RWPE2 (cell line): ENCODE measurements around the gene BTBD9.

Experiments used
- ATAC-seq: fragments of 200-7000 bp; cut with Tn5 transposase; 3 replicates; pipeline ENCODE4 v1.9.1; 2021; ENCODE audit warnings: low read depth
- DNase-seq: peaks from one replicate; pipeline ENCODE4 v3.0.0-alpha.2; 2020; ENCODE audit warnings: low spot score
- H3K27ac ChIP-seq: fragments of 450-650 bp; 2 replicates; pipeline ENCODE4 v1.5.1; 2017; ENCODE audit warnings: mild to moderate bottlenecking; ENCODE audit not compliant: poor library complexity, severe bottlenecking
- H3K27me3 ChIP-seq: fragments of 250-450 bp; sonication (Bioruptor Pico); 2 replicates; pipeline ENCODE4 v1.5.1; 2021; ENCODE audit warnings: mild to moderate bottlenecking, moderate library complexity; ENCODE audit not compliant: insufficient read depth, poor library complexity, severe bottlenecking
- H3K36me3 ChIP-seq: fragments of 250-450 bp; sonication (Bioruptor Pico); 2 replicates; pipeline ENCODE4 v1.5.1; 2020; ENCODE audit warnings: low read depth, mild to moderate bottlenecking, moderate library complexity
- H3K4me1 ChIP-seq: fragments of 250-450 bp; sonication (Bioruptor Pico); 2 replicates; pipeline ENCODE4 v1.5.1; 2021; ENCODE audit warnings: mild to moderate bottlenecking, moderate library complexity; ENCODE audit not compliant: insufficient read depth, poor library complexity, severe bottlenecking
- H3K4me3 ChIP-seq: fragments of 250-450 bp; sonication (Bioruptor Pico); 2 replicates; pipeline ENCODE4 v1.5.1; 2021; ENCODE audit warnings: mild to moderate bottlenecking, moderate library complexity; ENCODE audit not compliant: severe bottlenecking
- H3K9me3 ChIP-seq: fragments of 250-450 bp; sonication (Bioruptor Pico); 2 replicates; pipeline ENCODE4 v1.5.1; 2021; ENCODE audit warnings: mild to moderate bottlenecking, moderate library complexity; ENCODE audit not compliant: severe bottlenecking
- TF ChIP-seq, protein P1 (sequence below): fragments of 450-650 bp; IDR thresholded peaks from one replicate; pipeline ENCODE4 v1.5.1; 2017; ENCODE audit warnings: mild to moderate bottlenecking, moderate library complexity; ENCODE audit not compliant: poor library complexity, severe bottlenecking

Gene BTBD9

DNA sequence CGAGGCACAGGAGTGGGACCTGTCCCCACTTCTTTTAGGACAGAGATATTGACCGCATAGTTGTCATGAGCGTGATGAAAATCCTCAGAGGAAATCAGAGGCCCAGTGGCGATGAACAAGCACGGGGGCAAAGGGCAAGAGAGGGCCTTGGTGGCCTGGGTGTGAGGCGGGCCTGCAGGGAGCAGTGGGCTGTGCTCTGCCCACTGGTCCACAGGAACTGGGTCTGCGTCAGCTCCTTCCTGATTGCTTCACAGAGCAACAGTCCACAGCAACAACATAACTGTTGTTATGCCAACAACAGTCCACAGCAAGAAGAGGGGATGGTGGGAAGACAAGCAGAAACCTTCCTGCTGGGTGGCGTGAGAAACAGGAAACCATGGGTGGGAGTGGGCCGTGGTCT is 484.6 kb downstream of the BTBD9 start:
- Histone ChIP-seq H3K27me3 (no peaks in the 10 kb centered on the region), H3K36me3 (no peaks in the 10 kb centered on the region), H3K4me3 (no peak overlapping the region), H3K4me1 (peaks cover 3% of the 10 kb centered on the region), H3K9me3 (no peaks in the 10 kb centered on the region), H3K27ac (no peak overlapping the region)
- DNase-seq (no peak), ATAC-seq (no peak)
- TF ChIP-seq, protein P1, sequence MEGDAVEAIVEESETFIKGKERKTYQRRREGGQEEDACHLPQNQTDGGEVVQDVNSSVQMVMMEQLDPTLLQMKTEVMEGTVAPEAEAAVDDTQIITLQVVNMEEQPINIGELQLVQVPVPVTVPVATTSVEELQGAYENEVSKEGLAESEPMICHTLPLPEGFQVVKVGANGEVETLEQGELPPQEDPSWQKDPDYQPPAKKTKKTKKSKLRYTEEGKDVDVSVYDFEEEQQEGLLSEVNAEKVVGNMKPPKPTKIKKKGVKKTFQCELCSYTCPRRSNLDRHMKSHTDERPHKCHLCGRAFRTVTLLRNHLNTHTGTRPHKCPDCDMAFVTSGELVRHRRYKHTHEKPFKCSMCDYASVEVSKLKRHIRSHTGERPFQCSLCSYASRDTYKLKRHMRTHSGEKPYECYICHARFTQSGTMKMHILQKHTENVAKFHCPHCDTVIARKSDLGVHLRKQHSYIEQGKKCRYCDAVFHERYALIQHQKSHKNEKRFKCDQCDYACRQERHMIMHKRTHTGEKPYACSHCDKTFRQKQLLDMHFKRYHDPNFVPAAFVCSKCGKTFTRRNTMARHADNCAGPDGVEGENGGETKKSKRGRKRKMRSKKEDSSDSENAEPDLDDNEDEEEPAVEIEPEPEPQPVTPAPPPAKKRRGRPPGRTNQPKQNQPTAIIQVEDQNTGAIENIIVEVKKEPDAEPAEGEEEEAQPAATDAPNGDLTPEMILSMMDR, result no peak

DNA sequence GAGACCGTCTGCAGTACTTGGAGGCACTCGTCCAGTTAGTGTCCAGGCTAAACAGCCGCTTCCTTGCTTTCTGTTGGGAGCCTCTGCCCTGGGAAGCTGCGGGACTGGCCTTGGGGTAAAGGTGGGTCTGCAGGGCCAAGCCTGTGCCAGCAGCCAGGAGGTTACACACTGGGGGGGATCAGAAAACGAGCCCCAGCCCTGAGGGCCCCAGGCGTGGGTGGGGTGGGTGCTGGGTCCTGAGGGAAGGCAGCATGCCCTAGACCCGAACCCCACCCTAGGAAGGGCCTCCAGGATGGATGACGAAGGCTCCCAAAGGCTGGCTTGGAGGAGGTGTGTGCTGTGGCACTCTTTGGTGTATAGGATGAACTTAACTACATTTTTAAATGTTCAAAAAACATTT is 485.0 kb downstream of the BTBD9 start:
- no peak for ATAC-seq
- TF ChIP-seq, protein P1, result no peak
- Histone ChIP-seq H3K27me3 (no peaks in the 10 kb centered on the region), H3K36me3 (no peaks in the 10 kb centered on the region), H3K27ac (no peak overlapping the region), H3K9me3 (no peaks in the 10 kb centered on the region), H3K4me1 (peaks cover 3% of the 10 kb centered on the region), H3K4me3 (no peak overlapping the region)
- DNase-seq, result no peak

DNA sequence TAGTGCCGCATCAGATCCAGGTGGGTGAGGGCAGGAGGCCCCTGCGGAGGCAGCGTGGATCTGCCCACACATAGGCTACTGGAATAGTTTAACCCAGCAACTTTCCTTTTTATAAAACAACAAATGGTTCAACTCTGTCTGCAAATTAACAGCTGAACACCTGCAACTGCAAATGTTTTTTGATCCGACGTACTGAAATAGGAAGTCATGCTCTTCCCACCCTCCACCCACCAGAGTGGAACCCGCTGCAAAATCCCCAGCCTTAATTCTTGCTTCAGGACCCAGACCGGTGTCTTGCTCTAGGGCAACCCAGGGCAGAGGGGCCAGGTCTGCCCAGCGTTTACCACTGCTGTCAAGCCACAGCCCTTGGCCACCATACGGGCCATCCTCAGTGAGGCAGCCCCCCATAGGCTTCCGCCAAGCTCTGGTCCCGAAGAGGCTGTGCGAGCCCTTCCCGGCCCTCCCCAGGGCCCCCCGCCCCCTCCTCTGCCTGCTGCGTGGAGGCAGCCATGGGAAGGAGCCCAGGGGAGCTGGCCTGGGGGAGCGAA is 485.9 kb downstream of the BTBD9 start:
- Histone ChIP-seq H3K9me3 (no peaks in the 10 kb centered on the region), H3K27ac (no peak overlapping the region), H3K36me3 (no peaks in the 10 kb centered on the region), H3K27me3 (no peaks in the 10 kb centered on the region), H3K4me1 (peaks cover 3% of the 10 kb centered on the region), H3K4me3 (no peak overlapping the region)
- ATAC-seq (no peak), DNase-seq (no peak)
- TF ChIP-seq, protein P1, result no peak

DNA sequence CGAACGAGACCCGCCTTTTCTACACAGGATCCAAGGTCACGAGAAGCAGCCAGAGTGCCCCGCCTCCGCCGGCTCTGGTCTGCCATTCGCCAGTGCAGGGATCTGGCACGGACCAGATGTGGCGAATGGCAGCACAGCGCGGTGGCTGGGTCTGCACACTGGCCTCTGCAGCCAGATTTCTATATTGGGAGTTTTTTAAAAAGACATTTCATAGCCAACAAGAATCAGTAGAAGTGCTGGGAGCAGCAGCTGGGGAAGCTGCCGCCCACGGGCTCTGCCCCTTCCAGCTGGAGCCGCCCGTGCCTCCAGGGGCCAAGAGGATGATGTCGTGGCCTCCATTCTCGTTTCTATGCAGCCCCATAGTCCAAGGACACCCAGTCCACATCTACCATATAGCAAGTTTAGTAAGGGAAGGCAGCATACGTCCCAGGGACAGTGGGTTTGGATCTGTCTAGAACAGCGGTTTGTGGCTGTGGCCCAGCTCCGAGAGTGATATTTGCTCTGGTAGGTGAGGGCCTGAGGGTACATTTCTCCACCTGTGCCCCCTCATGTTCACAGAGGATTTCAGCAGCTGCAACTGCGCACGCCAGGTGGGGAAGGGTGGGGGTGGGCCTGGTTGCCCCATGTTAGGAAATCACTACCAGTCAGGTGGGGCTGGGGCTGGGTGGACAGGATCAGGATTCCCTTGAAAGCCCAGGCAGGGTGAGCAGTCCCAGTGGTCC is 486.5 kb downstream of the BTBD9 start:
- DNase-seq (no peak), ATAC-seq (no peak)
- Histone ChIP-seq H3K36me3 (no peaks in the 10 kb centered on the region), H3K4me3 (no peak overlapping the region), H3K9me3 (no peaks in the 10 kb centered on the region), H3K27ac (no peak overlapping the region), H3K4me1 (peaks cover 3% of the 10 kb centered on the region), H3K27me3 (no peaks in the 10 kb centered on the region)
- TF ChIP-seq, protein P1, result no peak

DNA sequence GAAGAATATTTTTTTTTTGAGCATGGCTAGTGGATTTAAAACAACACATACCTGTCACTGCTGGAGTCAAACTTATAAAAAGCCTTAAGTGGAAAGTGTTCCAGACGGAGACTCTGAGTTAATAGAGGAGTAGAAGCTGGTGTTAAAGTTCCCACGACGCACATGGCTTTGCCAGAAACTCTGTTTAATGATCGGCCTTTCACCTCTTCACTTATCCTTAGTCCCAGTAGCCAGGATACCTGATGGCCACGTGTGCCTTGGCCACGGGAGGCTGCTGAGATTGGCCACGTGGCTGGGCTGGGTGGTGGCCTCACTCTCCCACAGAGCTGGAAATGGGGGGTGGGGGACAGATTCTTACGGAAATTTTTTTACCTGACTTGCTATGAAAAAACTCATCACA is 487.1 kb downstream of the BTBD9 start:
- TF ChIP-seq, protein P1, result no peak
- H3K27me3 ChIP-seq, result no peaks in the 10 kb centered on the region
- H3K4me1 ChIP-seq, result peaks cover 3% of the 10 kb centered on the region
- H3K27ac ChIP-seq, result no peak overlapping the region
- H3K4me3 ChIP-seq, result no peak overlapping the region
- DNase-seq (no peak), ATAC-seq (no peak)
- H3K9me3 ChIP-seq, result no peaks in the 10 kb centered on the region
- no peaks in the 10 kb centered on the region for H3K36me3 ChIP-seq
